CD4-positive, alpha-beta T cell treated with Interleukin-6 for 4 hours (primary cell): ENCODE measurements around the gene ADARB1.
"Not testable (repeated sequence)": the region's sequence is repeated elsewhere in the genome, so short reads cannot be mapped to it uniquely, and the experiment has no call there.

Experiments used
- DNase-seq: peaks from one replicate; pipeline ENCODE4 v3.0.0-alpha.2; 2020; ENCODE audit warnings: mixed read lengths

Gene ADARB1

GRCh38 chr21:45138199-45139002, 64.0 kb downstream of the ADARB1 start:
- DNase-seq: peak; percentile 82

DNA sequence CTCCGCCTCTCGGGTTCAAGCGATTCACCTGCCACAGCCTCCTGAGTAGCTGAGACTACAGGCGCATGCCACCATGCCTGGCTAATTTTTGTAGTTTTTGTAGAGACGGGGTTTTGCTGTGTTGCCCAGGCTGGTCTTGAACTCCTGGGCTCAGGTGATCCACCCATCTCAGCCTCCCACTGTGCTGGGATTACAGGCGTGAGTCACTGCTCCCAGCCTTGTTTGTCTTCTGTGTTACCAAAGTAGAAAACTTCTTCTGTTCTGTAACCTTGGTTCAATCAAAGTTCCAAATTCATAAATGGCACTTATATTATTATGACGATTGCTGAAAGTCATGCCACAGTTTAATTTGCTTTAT, 64.6 kb downstream of the ADARB1 start:
- DNase-seq: not testable (repeated sequence)

DNA sequence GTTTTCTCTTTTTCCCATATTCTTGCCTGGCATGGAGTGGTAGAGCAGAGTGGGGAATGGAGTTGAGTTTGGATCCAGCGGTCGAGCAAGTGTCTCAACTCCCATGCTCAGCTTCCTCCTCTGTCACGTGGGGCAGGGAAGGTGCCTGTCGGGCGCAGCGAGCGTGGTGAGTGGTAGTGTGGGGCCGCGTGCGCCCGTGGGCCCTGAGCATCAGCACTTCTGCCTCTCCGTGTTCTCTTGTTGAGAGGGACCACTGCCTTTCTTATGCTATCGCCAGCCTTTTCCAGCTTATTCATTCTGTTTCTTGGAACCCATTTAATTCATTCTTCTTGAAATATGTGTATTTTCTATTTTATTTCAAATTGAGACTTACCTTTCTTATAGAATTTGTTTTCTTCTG, 65.1 kb downstream of the ADARB1 start:
- DNase-seq: no peak

GRCh38 chr21:45140346-45140940, 66.1 kb downstream of the ADARB1 start:
- peak; percentile 64 for DNase-seq

- not testable (repeated sequence) for DNase-seq
Measured at GRCh38 chr21:45140944-45141343, 66.6 kb downstream of the ADARB1 start.

- DNase-seq: no peak
Measured at GRCh38 chr21:45141507-45141906, 67.1 kb downstream of the ADARB1 start.

DNA sequence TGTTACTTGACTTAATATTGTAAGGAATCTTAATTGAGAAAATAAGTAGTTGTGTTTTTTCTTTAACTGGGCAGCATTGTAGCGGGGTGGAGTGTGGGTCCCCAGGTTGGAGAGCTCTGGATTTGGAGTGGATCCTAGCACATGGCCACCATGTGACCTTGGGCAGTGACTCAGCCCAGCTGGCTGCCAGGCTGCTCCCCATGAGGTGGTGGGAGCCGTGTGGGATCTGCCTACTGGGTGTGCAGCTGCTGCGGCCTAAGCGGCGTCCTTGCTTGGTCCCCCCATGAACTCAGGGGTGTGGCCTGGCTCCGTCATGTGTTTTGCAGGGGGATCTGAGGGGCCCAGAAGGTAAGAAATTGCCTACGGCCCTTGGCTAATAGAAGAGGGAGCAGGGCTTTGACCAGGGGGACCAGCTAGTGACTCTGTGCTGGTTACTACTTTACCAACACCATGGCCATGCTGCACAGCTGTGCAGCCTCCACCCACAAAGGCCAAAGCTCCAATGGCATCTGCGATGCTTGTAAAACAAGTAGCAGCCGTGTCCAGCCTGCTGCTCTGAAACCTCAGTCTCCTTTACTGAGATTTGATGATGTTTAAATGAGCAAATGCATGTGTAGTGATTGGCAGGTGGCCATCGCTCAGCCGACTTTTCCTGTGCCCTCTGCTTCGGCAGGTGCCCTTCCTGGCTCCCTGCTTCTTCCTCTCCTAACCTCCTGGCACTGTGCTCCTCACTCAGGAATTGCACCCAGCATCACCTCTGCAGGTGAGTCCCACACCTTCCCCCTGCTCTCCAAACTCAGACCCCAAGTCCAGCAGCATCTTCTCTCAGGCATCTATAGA, 68.3 kb downstream of the ADARB1 start:
- no peak for DNase-seq

- DNase-seq: no peak
Measured at GRCh38 chr21:45143855-45144254, 69.5 kb downstream of the ADARB1 start.

DNA sequence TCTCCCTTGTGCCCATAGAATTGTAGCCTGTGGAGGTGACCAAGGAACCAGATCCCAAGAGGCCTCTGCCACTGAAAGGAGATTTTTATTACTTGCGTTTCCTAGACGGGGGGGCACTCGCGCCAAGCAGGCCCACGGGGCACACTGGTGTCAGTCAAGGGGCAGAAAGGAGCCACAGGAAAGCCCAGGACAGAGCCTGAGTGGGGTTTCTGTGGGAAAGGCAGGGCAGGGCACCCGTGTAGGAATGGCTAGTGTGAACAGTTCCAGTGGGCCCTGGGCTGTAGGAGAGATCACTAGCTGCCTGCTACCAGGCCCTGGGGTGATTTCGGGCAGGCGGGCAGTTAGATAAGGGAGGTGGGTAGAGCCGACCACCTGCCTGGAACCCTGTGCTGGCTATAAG, 70.8 kb downstream of the ADARB1 start:
- DNase-seq: no peak

DNA sequence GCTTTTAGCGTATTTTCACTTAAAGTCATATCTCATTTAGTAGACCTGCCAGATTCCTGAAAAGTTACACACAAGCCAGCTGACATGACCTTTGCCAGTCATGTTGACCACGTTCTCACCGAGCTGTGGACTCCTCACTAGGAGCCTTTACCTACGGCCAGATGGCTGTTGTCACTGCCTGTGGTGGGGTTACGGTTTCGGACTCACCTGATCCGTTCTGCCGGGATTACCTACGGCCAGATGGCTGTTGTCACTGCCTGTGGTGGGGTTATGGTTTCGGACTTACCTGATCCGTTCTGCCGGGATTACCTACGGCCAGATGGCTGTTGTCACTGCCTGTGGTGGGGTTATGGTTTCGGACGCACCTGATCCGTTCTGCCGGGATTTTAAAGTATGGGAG, 71.5 kb downstream of the ADARB1 start:
- not testable (repeated sequence) for DNase-seq

GRCh38 chr21:45146306-45146705, 71.9 kb downstream of the ADARB1 start:
- DNase-seq: no peak

DNA sequence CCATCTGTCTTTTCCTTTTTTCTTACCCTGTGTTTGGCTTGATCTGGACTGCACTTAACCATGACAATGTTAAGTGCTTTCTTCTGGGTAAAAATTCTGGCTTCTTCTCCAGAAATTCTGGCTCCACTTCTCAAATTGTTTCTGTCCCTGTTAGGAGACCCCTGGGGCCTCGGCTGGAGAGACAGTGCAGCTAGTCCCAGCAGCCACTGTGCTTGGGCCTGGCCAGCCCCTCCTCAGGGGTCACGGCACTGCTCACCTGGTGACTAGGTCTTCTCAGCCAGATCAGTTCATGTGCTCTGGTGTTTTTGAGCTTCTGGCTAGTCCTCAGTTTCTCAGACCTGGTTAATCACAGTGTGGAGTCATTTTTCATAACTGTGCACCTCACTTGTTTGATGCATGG, 72.4 kb downstream of the ADARB1 start:
- no peak for DNase-seq

DNA sequence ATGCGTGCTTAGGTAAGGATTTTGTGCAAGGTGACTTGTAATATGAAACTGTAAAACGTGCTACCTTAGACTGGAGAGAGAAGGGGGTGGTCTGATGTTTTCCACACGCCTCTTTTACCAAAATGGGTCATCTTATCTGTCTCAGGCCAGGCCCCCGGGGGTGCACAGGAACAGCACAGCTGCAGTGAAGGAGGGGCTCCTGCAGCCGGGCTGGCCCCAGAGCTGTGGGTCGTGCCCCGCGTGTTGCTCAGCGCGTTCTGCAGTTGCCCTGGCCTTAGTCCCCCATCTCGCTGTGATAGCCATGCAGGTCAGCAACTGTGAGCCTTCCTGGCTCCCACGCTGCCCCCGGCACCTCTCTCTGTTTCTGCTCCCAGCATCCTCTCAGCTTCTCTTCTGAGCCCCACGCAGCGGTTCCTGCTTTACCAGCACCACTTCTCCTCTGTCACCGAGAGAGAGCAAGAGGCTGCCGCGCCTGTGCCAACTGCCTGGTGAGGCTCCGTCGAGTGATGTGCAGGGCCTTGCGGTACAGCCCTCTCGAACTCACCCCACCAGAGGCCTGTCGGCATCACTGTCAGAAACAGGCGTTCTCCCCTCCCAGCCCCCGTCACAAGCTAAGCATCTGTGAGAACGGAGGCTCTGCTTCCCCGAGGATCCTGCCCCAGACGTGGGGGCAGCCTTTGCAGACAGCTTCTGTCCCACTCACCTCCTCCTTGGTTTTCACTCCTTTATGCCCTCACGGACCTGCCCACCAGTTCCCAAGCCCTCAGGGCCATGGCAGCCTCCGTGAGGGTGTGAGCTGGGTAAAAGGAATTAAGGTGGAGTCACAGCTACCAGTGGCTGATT, 73.3 kb downstream of the ADARB1 start:
- DNase-seq: no peak

- no peak for DNase-seq
Measured at GRCh38 chr21:45148316-45148990, 74.1 kb downstream of the ADARB1 start.

GRCh38 chr21:45149021-45149420, 74.6 kb downstream of the ADARB1 start:
- DNase-seq: no peak

DNA sequence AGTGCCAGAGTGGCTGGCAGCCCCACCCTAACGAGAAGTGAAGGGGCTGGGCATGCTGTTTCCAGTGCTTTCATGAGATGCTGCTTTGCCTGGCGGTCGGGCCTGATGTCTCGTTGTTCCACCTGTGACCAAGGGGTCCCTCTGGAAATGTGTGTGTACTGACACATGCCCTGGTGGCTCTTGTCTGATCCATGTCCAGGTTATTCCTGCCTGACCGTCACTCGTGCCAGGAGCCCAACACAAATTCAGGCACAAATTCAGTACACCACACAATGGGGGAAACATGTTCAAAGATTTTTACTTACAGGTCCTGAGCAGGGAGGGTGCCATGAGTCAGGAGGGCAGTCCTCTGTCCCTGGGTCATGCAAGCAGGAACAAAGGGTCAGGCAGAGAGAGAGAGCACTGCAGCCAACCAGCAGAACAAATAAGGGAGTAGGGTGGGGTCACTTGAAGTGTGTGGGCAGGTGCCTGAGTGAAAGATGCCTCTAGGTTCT, 76.3 kb downstream of the ADARB1 start:
- no peak for DNase-seq

GRCh38 chr21:45151445-45152160, 77.2 kb downstream of the ADARB1 start:
- no peak for DNase-seq

GRCh38 chr21:45152265-45152746, 77.9 kb downstream of the ADARB1 start:
- peak; percentile 73 for DNase-seq

DNA sequence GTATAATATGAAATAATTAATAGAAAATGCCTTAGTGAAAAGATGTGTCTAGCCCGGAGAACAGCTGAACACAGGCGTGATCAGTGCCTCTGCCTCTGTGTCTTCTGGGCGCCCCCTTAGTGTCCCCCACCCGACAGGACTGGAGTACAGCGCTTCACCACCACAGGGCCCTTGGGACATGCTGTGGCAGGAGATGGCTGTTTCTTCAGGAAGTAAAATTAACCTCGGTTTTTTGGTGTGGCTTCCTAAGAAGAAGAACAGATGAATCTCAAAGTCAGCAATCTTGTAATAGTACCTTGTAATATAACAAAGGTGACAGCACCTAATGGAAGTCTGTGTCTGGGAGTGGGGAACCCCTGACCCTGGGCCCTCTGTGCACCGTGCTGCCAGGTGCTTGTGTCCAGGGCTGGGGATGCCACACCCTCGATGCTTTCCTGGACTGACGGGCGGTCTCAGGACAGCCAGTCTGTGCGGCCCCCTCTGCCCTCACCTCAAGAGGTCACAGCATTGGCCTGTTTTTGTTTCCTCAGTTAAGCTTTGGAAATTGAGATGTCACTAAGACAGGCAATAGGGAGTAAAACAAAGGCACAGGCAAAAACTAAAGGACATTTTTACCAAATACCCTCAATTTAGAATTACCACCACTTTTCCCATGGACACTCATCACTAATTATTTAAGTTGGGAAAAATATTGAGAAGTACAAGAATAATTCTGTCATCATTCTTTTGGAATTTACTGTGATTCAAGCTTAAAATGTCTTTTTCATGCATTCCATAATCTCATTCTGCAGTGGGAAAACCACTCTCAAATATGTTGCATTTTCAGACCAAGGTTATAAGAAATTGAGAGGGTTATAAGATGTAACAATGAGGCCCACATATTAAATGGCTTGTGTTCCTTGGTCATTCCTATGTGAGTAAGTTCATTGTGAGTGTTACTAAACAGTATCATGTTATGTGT, 79.3 kb downstream of the ADARB1 start:
- peak; percentile 14 for DNase-seq
